ENCODE measurements around the gene HOXD3.

DNA sequence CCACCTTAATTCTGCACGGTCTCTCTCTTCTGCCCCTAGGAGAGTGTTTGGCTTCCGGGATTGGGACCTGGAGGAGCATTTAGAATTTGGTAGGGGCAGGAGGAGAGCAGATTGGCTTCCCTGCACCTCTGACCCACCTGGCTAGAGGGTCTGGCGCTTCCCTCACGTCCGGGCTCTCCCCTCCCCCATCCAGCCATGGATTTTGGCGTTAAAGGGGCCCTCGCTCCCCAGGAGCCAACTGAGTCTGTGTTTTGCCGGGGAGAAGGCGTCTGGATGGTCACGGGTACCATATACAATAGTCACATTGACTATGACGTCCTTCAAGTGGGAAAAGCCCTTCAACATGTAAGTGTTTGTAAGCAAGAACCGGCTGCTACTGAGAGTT lies 6.6 kb downstream of the HOXD3 start:
- TF ChIP-seq, protein P1, sequence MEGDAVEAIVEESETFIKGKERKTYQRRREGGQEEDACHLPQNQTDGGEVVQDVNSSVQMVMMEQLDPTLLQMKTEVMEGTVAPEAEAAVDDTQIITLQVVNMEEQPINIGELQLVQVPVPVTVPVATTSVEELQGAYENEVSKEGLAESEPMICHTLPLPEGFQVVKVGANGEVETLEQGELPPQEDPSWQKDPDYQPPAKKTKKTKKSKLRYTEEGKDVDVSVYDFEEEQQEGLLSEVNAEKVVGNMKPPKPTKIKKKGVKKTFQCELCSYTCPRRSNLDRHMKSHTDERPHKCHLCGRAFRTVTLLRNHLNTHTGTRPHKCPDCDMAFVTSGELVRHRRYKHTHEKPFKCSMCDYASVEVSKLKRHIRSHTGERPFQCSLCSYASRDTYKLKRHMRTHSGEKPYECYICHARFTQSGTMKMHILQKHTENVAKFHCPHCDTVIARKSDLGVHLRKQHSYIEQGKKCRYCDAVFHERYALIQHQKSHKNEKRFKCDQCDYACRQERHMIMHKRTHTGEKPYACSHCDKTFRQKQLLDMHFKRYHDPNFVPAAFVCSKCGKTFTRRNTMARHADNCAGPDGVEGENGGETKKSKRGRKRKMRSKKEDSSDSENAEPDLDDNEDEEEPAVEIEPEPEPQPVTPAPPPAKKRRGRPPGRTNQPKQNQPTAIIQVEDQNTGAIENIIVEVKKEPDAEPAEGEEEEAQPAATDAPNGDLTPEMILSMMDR (IDR thresholded peaks at IDR 0.05): no peak
- TF ChIP-seq POLR2A (IDR thresholded peaks at IDR 0.05): no peak

Data from esophagus squamous epithelium (tissue), 4 donors.